Panc1 (cell line): ENCODE data around the gene PTGIS.

Experiments
- CTCF ChIP-seq: fragments of 450-650 bp; IDR thresholded peaks from 2 replicates; pipeline ENCODE4 v1.5.1; 2017; ENCODE audit warnings: mild to moderate bottlenecking
- POLR2AphosphoS5 ChIP-seq: IDR thresholded peaks from 2 replicates; pipeline ENCODE4 v1.6.1; 2012; ENCODE audit warnings: mild to moderate bottlenecking, low read depth, low read length, moderate library complexity

GRCh38 chr20:49560646-49561045 lies 7.3 kb downstream of the PTGIS start:
- TF ChIP-seq CTCF = no peak
- no peak for TF ChIP-seq POLR2AphosphoS5
